ENCODE data around the gene GPHA2.

The GPHA2 gene

GRCh38 chr11:64885367-64886286 lies 50.1 kb downstream of the GPHA2 start:
- no peak overlapping the region for H2AFZ ChIP-seq (ENCODE audit: low read depth, low read length, severe bottlenecking)
- no peaks in the 10 kb centered on the region for H3K9me3 ChIP-seq (ENCODE audit: insufficient read depth, low read length)
- H3K4me2 ChIP-seq (ENCODE audit: low read depth, low read length, poor library complexity, severe bottlenecking): no peak overlapping the region
- H3K4me3 ChIP-seq (ENCODE audit: insufficient read depth, low read length, poor library complexity, severe bottlenecking): no peak overlapping the region
- TF ChIP-seq EZH2phosphoT487 (conservative IDR thresholded peaks at IDR 0.05; ENCODE audit: low read length): no peak
- no peak for TF ChIP-seq CTCF (IDR thresholded peaks at IDR 0.05; ENCODE audit: insufficient read depth, low read length, poor library complexity, severe bottlenecking)
- no peaks in the 10 kb centered on the region for H3K79me2 ChIP-seq (ENCODE audit: insufficient read depth, low read length)
- H3K27me3 ChIP-seq (ENCODE audit: low read length): no peaks in the 10 kb centered on the region
- H4K20me1 ChIP-seq (ENCODE audit: low read depth, low read length): no peaks in the 10 kb centered on the region
- H3F3A ChIP-seq (ENCODE audit: insufficient read depth): peaks cover 8% of the 10 kb centered on the region; the same call in 1 of the 2 replicates
- no peaks in the 10 kb centered on the region for H3K36me3 ChIP-seq (ENCODE audit: low read length)
- H3K27ac ChIP-seq (ENCODE audit: low read depth, low read length): no peak overlapping the region
- no peak overlapping the region for H3K9ac ChIP-seq (ENCODE audit: low read length)
- no peaks in the 10 kb centered on the region for H3K9me2 ChIP-seq (replicated peaks; ENCODE audit: insufficient read depth, low read length)

Data from SU-DHL-6 (cell line).